Endodermal cell (in vitro differentiated cells): ENCODE results near the gene KRTAP4-3. TPM values are rescaled to one million over a fixed set of nuclear protein-coding genes. Genes with fewer than 3 reads are reported as not detected.

Experiments used
- DNase-seq: peaks from one replicate; pipeline ENCODE4 v3.0.0-alpha.2; 2017
- H3K27ac ChIP-seq: 2 replicates; pipeline ENCODE4 v1.5.1; 2013; ENCODE audit warnings: mild to moderate bottlenecking, low read depth, low read length, moderate library complexity
- H3K27me3 ChIP-seq: 2 replicates; pipeline ENCODE4 v1.6.1; 2013; ENCODE audit warnings: mild to moderate bottlenecking, low read length, moderate library complexity; ENCODE audit not compliant: insufficient read depth, control insufficient read depth, poor library complexity, severe bottlenecking
- H3K36me3 ChIP-seq: 2 replicates; pipeline ENCODE4 v1.7.0; 2013; ENCODE audit warnings: mild to moderate bottlenecking, low read length, moderate library complexity; ENCODE audit not compliant: control insufficient read depth, insufficient read depth
- H3K4me1 ChIP-seq: one replicate; pipeline ENCODE4 v1.7.0; 2013; ENCODE audit warnings: low read length; ENCODE audit not compliant: control insufficient read depth, insufficient read depth
- H3K4me3 ChIP-seq: 2 replicates; pipeline ENCODE4 v1.5.1; 2013; ENCODE audit warnings: mild to moderate bottlenecking, low read length, moderate library complexity
- H3K9ac ChIP-seq: 2 replicates; pipeline ENCODE4 v1.6.1; 2013; ENCODE audit warnings: mild to moderate bottlenecking, low read length, moderate library complexity; ENCODE audit not compliant: poor library complexity, severe bottlenecking; ENCODE audit errors: extremely low read depth
- H3K9me3 ChIP-seq: 2 replicates; pipeline ENCODE4 v1.6.1; 2013; ENCODE audit warnings: mild to moderate bottlenecking, low read length, moderate library complexity; ENCODE audit not compliant: control insufficient read depth
- H3K27ac Mint-ChIP-seq: 2 replicates; pipeline ENCODE4 v1.8.0; 2020; ENCODE audit warnings: mixed read lengths
- H3K27me3 Mint-ChIP-seq: 2 replicates; pipeline ENCODE4 v1.8.0; 2021; ENCODE audit warnings: mild to moderate bottlenecking, mixed read lengths; ENCODE audit not compliant: insufficient read depth
- H3K36me3 Mint-ChIP-seq: 2 replicates; pipeline ENCODE4 v1.8.0; 2020; ENCODE audit warnings: low read depth, mixed read lengths
- H3K4me1 Mint-ChIP-seq: 2 replicates; pipeline ENCODE4 v1.8.0; 2020; ENCODE audit warnings: mixed read lengths
- H3K4me3 Mint-ChIP-seq: 2 replicates; pipeline ENCODE4 v1.8.0; 2020; ENCODE audit warnings: mild to moderate bottlenecking, moderate library complexity, mixed read lengths
- H3K9me3 Mint-ChIP-seq: 2 replicates; pipeline ENCODE4 v1.8.0; 2020; ENCODE audit warnings: mild to moderate bottlenecking, mixed read lengths
- CTCF ChIP-seq: fragments of 200-600 bp; sonication (generic); conservative IDR thresholded peaks from 2 replicates; pipeline ENCODE4 v1.5.0; 2021; ENCODE audit warnings: antibody characterized with exemption, mild to moderate bottlenecking
- WGBS, 2 experiments: methylation state at CpG; one replicate each; pipeline versions ENCODE4 v1.1.5 to v1.1.7; 2013; ENCODE audit warnings: missing lambda C conversion rate in 2 of 2, mixed read lengths in 1 of 2; ENCODE audit not compliant: insufficient coverage in 1 of 2, insufficient read length in 1 of 2; 5-methylcytosine and 5-hydroxymethylcytosine counted together
- total RNA-seq, 2 donors: library from RNA; stranded (reverse); fragmentation: NEBNext Ultra II Directional in 1 of 2; extraction: Animal tissue kit (Norgen Biotek cat#: 25700) in 1 of 2; gene quantifications; 2 replicates in 1 of 2; 3 replicates in 1 of 2; pipeline ENCODE4 v1.2.1, GENCODE V29; 2021

Gene KRTAP4-3
- total RNA-seq, 2 donors from 2014 or later, result not detected

DNA sequence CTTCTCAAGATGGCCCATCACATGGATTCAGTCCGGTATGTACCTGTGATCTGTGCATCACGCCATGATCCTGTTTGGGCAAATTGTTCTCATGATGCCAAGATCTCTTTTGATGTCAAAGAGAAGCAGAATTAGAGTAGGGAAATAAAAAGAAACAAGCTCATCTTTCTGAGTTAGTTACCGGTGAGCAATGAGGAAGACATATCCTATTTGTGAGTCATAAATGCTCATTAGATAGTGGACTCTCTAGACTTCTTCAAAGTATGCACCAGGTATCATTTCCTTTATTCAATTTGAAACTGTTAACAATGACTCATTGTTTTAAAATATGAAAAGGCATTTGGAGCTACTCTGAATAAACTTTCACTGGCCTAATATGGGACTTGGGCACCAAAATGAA, 36.0 kb downstream of the KRTAP4-3 start:
- WGBS, 2 experiments, result 94 to 100% methylated on average over 3 of the region's 3 CpGs
- Histone ChIP-seq H3K27ac (no peak overlapping the region), H3K4me1 (no peaks in the 10 kb centered on the region), H3K4me3 (no peak overlapping the region), H3K27me3 (no peaks in the 10 kb centered on the region), H3K36me3 (no peaks in the 10 kb centered on the region), H3K9ac (no peak overlapping the region), H3K9me3 (no peaks in the 10 kb centered on the region)
- Mint-ChIP-seq H3K9me3 (no peaks in the 10 kb centered on the region), H3K36me3 (no peaks in the 10 kb centered on the region), H3K4me1 (no peaks in the 10 kb centered on the region), H3K4me3 (no peak overlapping the region), H3K27me3 (no peaks in the 10 kb centered on the region), H3K27ac (no peak overlapping the region)
- TF ChIP-seq CTCF, result no peak
- no peak for DNase-seq

DNA sequence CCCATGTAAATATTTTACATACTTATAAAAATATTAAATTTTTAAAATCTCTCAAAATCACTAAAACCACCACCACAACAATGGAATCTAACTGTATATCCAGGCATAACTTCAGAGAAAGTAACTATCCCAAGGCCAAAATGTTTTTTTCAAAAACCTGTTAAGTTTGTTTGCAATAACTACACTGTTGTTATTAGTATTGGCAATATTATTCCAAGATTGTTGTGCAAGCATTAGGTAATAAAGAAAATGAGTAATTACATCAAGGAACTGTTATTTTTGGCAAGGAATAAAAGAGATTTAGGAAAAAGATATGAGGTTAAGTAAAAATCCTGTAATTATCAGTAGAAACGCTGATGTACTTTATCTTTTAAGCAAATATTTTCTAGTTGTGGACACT, 40.6 kb downstream of the KRTAP4-3 start:
- WGBS, 2 experiments, result 100% methylated on average over 1 of the region's 1 CpG; no CpG with 5 or more reads in 1 of the 2 experiments

GRCh38 chr17:41126412-41126811, 41.6 kb downstream of the KRTAP4-3 start:
- H3K4me1 Mint-ChIP-seq, result no peaks in the 10 kb centered on the region
- no peak for DNase-seq
- Histone ChIP-seq H3K27ac (no peak overlapping the region), H3K36me3 (no peaks in the 10 kb centered on the region), H3K9me3 (peaks cover 4% of the 10 kb centered on the region), H3K4me1 (no peaks in the 10 kb centered on the region), H3K9ac (no peak overlapping the region), H3K4me3 (no peak overlapping the region), H3K27me3 (no peaks in the 10 kb centered on the region)
- H3K4me3 Mint-ChIP-seq, result no peak overlapping the region
- TF ChIP-seq CTCF, result no peak
- peaks cover 4% of the 10 kb centered on the region for H3K9me3 Mint-ChIP-seq
- H3K27me3 Mint-ChIP-seq, result no peaks in the 10 kb centered on the region
- no peaks in the 10 kb centered on the region for H3K36me3 Mint-ChIP-seq
- 96% methylated on average over 3 of the region's 3 CpGs; no CpG with 5 or more reads in 1 of the 2 experiments for WGBS, 2 experiments
- H3K27ac Mint-ChIP-seq, result no peak overlapping the region

More for the DNA sequence above, 40.6 kb downstream of the KRTAP4-3 start:
- Histone ChIP-seq H3K4me3 (no peak overlapping the region), H3K27ac (no peak overlapping the region), H3K36me3 (no peaks in the 10 kb centered on the region), H3K4me1 (no peaks in the 10 kb centered on the region), H3K9ac (no peak overlapping the region), H3K9me3 (peaks cover 4% of the 10 kb centered on the region), H3K27me3 (no peaks in the 10 kb centered on the region)
- H3K4me1 Mint-ChIP-seq, result no peaks in the 10 kb centered on the region
- H3K27me3 Mint-ChIP-seq, result no peaks in the 10 kb centered on the region
- H3K9me3 Mint-ChIP-seq, result peaks cover under 1% of the 10 kb centered on the region
- no peak overlapping the region for H3K27ac Mint-ChIP-seq
- no peak for DNase-seq
- H3K36me3 Mint-ChIP-seq, result no peaks in the 10 kb centered on the region
- no peak overlapping the region for H3K4me3 Mint-ChIP-seq
- TF ChIP-seq CTCF, result no peak
